ENCODE measurements around the gene ADARB2. TPM values are rescaled to one million over a fixed set of nuclear protein-coding genes. Genes with fewer than 3 reads are reported as not detected.

The ADARB2 gene
- total RNA-seq, 2 donors from 2014 or later, result not detected

- DNase-seq (ENCODE audit: low spot score), result peak; percentile 45
- intact Hi-C loops (cut with DNase I), result loop anchor here in 1 of 2 donors (10.0 kb wide), 1 partner anchor 895 kb away; no protein-coding TSS in a partner anchor
Measured at GRCh38 chr10:1149793-1150637, 587.3 kb downstream of the ADARB2 start.

DNA sequence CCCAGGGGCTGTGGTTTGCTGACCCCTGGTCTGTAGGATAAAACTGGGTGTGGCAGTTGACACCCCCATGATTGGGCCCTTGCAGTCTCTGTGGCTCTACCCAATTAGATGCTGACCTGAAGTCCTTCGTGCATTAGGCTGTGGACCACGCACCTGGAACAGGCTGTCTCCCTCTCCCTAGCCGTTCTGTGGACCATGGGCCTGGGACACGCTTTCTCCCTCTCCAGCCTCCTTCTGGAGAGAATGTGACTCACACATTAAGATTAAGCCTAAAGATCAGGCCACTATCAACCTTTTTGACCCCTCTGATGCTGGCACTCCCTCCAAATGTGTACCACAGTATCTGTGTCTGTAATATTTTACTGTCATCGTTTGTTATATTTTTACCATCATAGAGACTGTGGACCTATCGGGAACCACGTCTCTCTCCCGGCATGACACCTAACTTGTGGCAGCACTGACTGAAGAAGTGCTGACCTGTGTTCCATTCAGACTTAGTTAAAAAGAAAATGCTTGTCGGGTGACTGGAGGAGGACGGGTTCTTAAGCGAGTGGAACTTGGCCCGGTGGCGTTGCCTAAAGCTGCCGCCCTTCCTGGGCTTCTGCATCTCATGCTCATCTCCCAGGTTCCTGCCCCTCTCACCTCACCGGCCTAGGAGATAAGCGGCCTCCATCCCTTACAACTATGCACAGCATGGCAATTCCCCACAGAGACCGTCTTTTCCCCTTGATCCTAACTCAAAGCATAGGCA is 588.3 kb downstream of the ADARB2 start:
- intact Hi-C loops (cut with DNase I), result no loop called here
- DNase-seq (ENCODE audit: low spot score), result no peak

DNA sequence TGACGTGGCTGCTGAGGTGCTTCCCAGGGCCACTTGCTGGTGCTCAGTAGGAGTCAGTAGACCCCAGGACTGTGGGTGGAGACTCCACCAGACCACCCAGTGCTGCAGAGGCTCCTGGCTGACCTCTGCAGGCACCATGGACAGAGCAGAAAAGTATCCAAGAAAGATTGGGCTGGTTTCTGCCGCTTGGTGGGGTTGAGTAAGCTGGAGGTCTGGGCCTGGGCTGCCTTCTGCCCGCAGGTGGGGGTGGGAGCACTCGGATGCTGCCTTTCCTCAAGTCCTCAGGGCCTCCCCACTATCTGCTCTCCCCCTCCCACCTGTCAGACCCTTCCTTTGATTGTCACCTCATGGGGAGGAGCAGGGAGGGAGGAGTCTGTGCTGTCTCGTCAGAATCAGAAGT is 589.5 kb downstream of the ADARB2 start:
- intact Hi-C loops (cut with DNase I), result no loop called here
- no peak for DNase-seq (ENCODE audit: low spot score)

- intact Hi-C loops (cut with DNase I), result no loop called here
- no peak for DNase-seq (ENCODE audit: low spot score)
Measured at GRCh38 chr10:1142596-1142995, 594.7 kb downstream of the ADARB2 start.

GRCh38 chr10:1141701-1142100 is 595.6 kb downstream of the ADARB2 start:
- intact Hi-C loops (cut with DNase I), result no loop called here
- no peak for DNase-seq (ENCODE audit: low spot score)

DNA sequence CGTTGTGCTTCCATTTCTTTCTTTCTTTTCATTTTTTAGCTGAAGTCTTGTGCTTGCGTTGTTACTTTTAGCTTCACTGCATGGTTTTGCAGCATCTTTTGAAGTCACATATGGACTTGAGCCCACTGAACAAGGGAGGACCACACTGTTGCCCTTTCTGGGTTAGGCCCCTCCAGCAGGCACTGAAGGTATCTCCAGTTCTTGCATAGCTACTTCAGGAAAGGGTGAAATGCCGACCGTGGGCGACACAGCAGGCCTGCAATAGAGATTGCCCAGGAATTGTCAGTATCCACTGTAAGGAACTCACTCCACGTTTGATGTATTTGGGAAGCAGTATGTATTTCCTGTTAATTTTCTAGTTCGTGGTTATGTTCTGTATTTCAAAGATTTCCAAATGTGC is 596.1 kb downstream of the ADARB2 start:
- DNase-seq (ENCODE audit: low spot score), result no peak
- intact Hi-C loops (cut with DNase I), result no loop called here

DNA sequence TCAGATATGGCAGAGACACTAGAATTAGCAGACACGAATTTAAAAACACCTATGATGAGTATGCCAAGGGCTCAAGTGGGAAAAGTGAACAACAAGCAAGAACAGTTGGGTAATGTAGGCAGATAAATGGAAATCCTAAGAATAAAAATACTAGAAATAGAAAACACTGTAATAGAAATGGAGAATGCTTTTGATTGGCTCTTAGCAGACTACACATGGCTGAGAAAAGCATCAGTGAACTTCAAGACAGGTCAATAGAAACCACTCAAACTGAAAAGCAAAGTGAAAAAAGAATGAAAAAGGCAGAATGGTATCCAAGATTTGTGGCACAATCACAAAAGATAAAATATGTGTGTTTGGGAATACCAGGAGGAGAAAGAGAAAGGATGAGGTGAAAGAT is 598.8 kb downstream of the ADARB2 start:
- DNase-seq (ENCODE audit: low spot score), result no peak

DNA sequence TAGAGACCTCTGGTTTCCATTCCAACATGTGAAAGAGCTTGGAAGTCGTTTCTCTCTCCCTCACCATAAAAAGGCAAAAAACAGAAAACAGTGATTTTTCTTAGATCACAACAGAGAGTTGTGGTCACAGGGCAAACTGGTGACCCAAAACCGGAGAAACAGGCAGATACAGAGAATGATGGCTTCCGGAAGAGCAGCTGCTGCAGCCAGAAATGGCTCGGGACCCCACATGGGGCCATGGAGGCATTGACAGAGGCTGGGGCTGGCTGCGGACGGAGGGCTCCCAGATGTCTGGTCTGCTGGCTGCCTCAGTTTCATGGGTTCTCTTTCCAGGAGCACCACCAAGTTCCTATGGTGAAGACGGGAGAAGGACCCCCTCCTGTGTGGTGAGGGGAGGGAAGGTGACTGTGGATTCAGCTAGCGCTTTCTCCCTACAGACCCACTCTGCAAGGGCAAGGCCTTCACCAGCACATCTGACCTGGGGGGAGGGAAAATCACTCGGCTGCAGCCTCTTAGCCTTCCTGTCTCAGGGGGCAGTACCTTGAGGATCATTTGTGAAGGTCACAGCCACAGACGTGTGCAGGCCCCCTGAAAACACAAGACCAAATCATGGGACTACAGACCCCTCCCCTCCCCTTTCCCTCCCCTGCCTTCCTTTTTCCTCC is 599.7 kb downstream of the ADARB2 start:
- DNase-seq (ENCODE audit: low spot score), result peak; percentile 52
- intact Hi-C loops (cut with DNase I), result no loop called here

More for the DNA sequence above, 598.8 kb downstream of the ADARB2 start:
- intact Hi-C loops (cut with DNase I), result no loop called here

DNA sequence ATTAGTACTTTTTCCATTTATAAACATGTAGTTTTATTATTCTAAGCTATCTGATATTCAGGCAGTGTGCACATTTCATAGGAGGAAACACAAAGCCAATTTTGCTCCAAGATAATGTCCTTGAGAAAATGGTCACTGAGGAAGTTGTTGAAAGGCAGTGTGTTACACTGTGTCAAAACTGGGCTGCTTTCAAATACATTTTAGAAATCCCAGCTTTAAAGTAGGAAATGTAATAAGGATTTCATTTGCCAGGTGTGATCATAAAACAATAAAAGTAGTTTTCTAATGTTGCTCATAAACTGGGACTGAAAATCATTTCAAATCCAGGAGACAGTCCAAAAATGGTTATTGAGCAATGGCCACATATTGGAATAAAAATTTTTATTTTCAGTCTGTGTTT is 601.1 kb downstream of the ADARB2 start:
- no peak for DNase-seq (ENCODE audit: low spot score)
- intact Hi-C loops (cut with DNase I), result no loop called here

GRCh38 chr10:1134156-1134555 is 603.2 kb downstream of the ADARB2 start:
- DNase-seq (ENCODE audit: low spot score), result no peak
- intact Hi-C loops (cut with DNase I), result no loop called here

GRCh38 chr10:1133495-1134045 is 603.8 kb downstream of the ADARB2 start:
- intact Hi-C loops (cut with DNase I), result no loop called here
- peak; percentile 51 for DNase-seq (ENCODE audit: low spot score)

GRCh38 chr10:1132584-1132983 is 604.7 kb downstream of the ADARB2 start:
- intact Hi-C loops (cut with DNase I), result no loop called here
- DNase-seq (ENCODE audit: low spot score), result no peak

DNA sequence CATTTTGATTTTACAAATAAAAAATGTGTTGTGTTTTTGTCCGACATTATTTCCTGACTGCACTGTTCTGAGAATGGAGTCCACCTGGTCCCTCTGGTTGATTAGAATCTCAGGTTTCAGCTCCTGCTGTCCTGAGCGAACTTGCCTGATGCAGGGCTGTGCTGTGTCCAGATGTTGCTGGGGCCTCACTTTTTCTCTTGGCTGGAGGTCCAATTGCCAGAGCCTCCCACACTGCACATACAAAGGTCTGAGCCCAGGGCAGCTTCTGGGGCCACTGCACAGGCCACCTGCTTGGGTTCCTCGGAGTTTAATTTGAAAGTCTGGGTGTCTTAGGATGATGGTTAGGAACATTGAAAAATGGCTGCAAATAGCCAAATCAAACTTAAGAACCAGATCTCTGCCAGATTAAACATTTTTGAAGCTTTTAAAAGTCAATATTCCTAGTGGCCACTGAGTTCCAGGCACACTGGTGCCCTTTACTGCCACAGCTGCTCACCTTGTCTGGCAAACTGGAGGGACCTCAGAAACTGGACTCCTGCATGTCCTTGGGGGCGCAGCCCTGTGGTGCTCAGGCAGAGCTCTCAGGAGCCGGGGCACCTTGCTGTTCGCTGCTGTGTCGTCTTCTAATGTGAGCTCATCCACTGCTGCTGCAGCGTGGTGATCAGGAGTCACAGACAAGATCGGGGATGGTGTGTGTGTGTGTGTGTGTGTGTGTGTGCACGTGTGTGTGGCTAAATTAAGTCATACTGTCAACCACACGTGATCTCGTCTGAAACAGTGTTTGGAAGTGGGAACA is 606.1 kb downstream of the ADARB2 start:
- DNase-seq (ENCODE audit: low spot score), result no peak
- intact Hi-C loops (cut with DNase I), result no loop called here

- intact Hi-C loops (cut with DNase I), result no loop called here
- DNase-seq (ENCODE audit: low spot score), result no peak
Measured at GRCh38 chr10:1130226-1130625, 607.1 kb downstream of the ADARB2 start.

DNA sequence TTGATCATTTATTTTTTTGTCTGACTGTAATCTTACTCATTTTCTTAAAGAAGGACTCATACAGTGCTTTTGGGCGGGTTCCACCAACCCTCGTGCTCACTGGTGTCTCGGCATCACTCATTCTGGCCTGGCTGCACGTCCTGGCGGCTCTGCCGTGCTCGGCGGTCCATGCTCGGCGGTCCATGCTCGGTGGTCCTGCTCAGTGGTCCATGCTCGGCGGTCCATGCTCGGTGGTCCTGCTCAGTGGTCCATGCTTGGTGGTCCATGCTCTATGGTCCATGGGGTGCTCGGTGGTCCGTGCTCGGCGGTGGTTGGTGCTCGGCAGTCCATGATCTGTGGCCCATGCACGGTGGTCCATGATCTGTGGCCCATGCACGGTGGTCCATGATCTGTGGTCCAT is 608.7 kb downstream of the ADARB2 start:
- intact Hi-C loops (cut with DNase I), result no loop called here

DNA sequence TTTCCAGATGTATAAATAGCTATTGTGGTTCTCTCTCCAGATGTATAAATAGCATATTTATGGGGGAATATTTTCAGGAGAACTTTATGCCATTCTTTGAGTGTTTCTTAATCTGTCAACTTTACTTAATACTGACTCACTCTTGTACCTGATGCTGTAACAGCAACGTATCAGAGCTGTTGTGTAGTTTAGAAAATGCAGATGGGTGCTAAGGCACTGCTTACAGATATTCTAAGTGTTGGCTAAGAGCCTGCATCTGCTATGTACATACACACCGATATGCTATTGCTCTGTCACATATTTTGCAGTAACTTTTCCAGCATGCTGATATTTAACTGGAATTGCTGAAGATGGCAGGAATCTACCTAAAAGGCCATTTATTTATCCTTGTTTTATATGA is 609.2 kb downstream of the ADARB2 start:
- DNase-seq (ENCODE audit: low spot score), result no peak
- intact Hi-C loops (cut with DNase I), result no loop called here

More for the DNA sequence above, 608.7 kb downstream of the ADARB2 start:
- no peak for DNase-seq (ENCODE audit: low spot score)

DNA sequence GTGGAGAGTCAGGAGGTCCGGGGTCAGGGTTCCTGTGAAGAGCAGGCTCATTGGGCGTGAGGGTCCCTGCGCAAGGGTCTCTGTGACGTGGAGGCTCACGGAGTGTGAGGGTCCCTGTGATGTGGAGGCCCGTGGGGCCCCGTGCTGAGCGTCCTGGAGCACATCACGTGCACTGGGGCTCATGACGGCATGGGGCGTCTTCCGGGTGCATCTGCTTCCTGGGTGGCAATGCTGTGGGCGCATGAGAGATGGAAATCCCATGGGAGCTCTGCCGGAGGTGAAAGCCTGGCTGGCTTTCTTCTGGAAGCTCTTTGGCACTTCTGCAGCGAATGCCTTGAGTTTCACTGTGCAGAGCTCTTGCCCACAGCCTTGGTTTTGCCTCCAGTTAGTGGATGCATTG is 609.7 kb downstream of the ADARB2 start:
- DNase-seq (ENCODE audit: low spot score), result no peak
- intact Hi-C loops (cut with DNase I), result no loop called here

All from posterior vena cava (tissue), 2 donors.